GM12878 (cell line): ENCODE results near the gene SMG6. TPM values are rescaled to one million over a fixed set of nuclear protein-coding genes. Genes with fewer than 3 reads are reported as not detected.

ENCODE experiments used
- BCL11A ChIP-seq: IDR thresholded peaks from 2 replicates; pipeline ENCODE4 v1.6.1; 2011; ENCODE audit warnings: low read depth, low read length
- CHD4 ChIP-seq: fragments of 200-600 bp; sonication (generic); IDR thresholded peaks from 2 replicates; pipeline ENCODE4 v1.6.1; 2016; ENCODE audit warnings: mild to moderate bottlenecking
- ESRRA ChIP-seq: IDR thresholded peaks from 2 replicates; pipeline ENCODE4 v1.6.1; 2012; ENCODE audit warnings: mild to moderate bottlenecking, low read length, improper control_type of control experiment
- ETV6 ChIP-seq, 2 experiments: fragments of 450-650 bp in 1 of 2; IDR thresholded peaks in 1 of 2; conservative IDR thresholded peaks in 1 of 2; 2 replicates each; pipeline ENCODE4 v1.6.1; 2014; ENCODE audit warnings: antibody characterized with exemption in 1 of 2, borderline replicate concordance in 1 of 2, low read depth in 1 of 2, mild to moderate bottlenecking in 1 of 2, moderate library complexity in 1 of 2
- FOXM1 ChIP-seq: IDR thresholded peaks from 2 replicates; pipeline ENCODE4 v1.6.1; 2012; ENCODE audit warnings: low read depth, mild to moderate bottlenecking, inconsistent platforms, low read length, moderate library complexity
- HCFC1 ChIP-seq: fragments of 150-350 bp; IDR thresholded peaks from 2 replicates; pipeline ENCODE4 v1.6.1; 2014; ENCODE audit warnings: low read length
- HDAC6 ChIP-seq: fragments of 200-600 bp; sonication (generic); IDR thresholded peaks from one replicate; pipeline ENCODE4 v1.8.0; 2017; ENCODE audit warnings: antibody characterized with exemption; ENCODE audit not compliant: unreplicated experiment
- HDGF ChIP-seq: fragments of 450-650 bp; IDR thresholded peaks from 2 replicates; pipeline ENCODE4 v1.6.1; 2016; ENCODE audit warnings: antibody characterized with exemption
- KLF5 ChIP-seq: fragments of 450-650 bp; IDR thresholded peaks from 2 replicates; pipeline ENCODE4 v1.6.1; 2014; ENCODE audit warnings: mild to moderate bottlenecking; ENCODE audit not compliant: partially characterized antibody
- NFIC ChIP-seq: IDR thresholded peaks from 2 replicates; pipeline ENCODE4 v1.6.1; 2012; ENCODE audit warnings: low read depth, mild to moderate bottlenecking, inconsistent platforms, low read length, moderate library complexity
- RCOR1 ChIP-seq: conservative IDR thresholded peaks from 2 replicates; pipeline ENCODE4 v1.6.1; 2012; ENCODE audit warnings: low read depth, low read length, improper control_type of control experiment
- STAT3 ChIP-seq: IDR thresholded peaks from 2 replicates; pipeline ENCODE4 v1.6.1; 2011; ENCODE audit warnings: low read depth, low read length, improper control_type of control experiment
- TARDBP ChIP-seq: IDR thresholded peaks from 2 replicates; pipeline ENCODE4 v1.6.1; 2016; ENCODE audit warnings: borderline replicate concordance
- ZNF24 ChIP-seq: fragments of 450-650 bp; IDR thresholded peaks from 2 replicates; pipeline ENCODE4 v1.6.1; 2017; ENCODE audit warnings: antibody characterized with exemption, mild to moderate bottlenecking
- polyA plus RNA-seq, 11 experiments: library from polyadenylated mRNA; depleted of rRNA in 4 of 11; unstranded in 6 of 11; stranded (reverse) in 5 of 11; fragments of >200 nt; fragmentation: Nextera tagmentation in 4 of 11; fragmentation: Illumina TruSeq in 1 of 11; extraction: Ambion mirVana in 4 of 11; extraction: Trizol in 1 of 11; gene quantifications; 1 replicate in 1 of 11; 2 replicates in 10 of 11; pipeline versions ENCODE4 v1.2.1 to v1.2.3, GENCODE V29; 2011 to 2016; ENCODE audit warnings: inconsistent platforms in 2 of 11, missing spikeins in 2 of 11, low read depth in 1 of 11
- total RNA-seq, 4 experiments: library from RNA; depleted of rRNA in 3 of 4; stranded (reverse); fragments of >200 nt in 3 of 4; fragmentation: Illumina TruSeq in 1 of 4; extraction: Trizol in 1 of 4; gene quantifications; 2 replicates each; pipeline versions ENCODE4 v1.2.1 to v1.2.3, GENCODE V29; 2013 to 2021
- TF ChIP-seq, protein P1 (sequence below): fragments of 450-650 bp; IDR thresholded peaks from 2 replicates; pipeline ENCODE4 v1.6.1; 2017; ENCODE audit warnings: antibody characterized with exemption, mild to moderate bottlenecking, moderate library complexity
- TF ChIP-seq, protein P2 (sequence below): IDR thresholded peaks from 2 replicates; pipeline ENCODE4 v1.6.1; 2011; ENCODE audit warnings: borderline replicate concordance, low read depth, mild to moderate bottlenecking, moderate library complexity, low read length; ENCODE audit not compliant: insufficient read depth, poor library complexity, severe bottlenecking
- TF ChIP-seq, protein P3 (sequence below): fragments of 450-650 bp; IDR thresholded peaks from 2 replicates; pipeline ENCODE4 v1.6.1; 2017; ENCODE audit warnings: low read depth, mild to moderate bottlenecking, moderate library complexity
- TF ChIP-seq, protein P4 (sequence below): fragments of 450-650 bp; IDR thresholded peaks from 2 replicates; pipeline ENCODE4 v1.6.1; 2017; ENCODE audit warnings: borderline replicate concordance
- TF ChIP-seq, protein P5 (sequence below), 3 experiments: IDR thresholded peaks in 2 of 3; conservative IDR thresholded peaks in 1 of 3; 2 replicates each; pipeline ENCODE4 v1.5.1; 2011; ENCODE audit warnings: low read depth in 3 of 3, low read length in 3 of 3, mild to moderate bottlenecking in 3 of 3, control low read depth in 2 of 3, moderate library complexity in 2 of 3, inconsistent platforms in 1 of 3, mixed read lengths in 1 of 3; ENCODE audit not compliant: control insufficient read depth in 2 of 3, insufficient read depth in 1 of 3; ENCODE audit errors: extremely low read depth in 1 of 3
- TF ChIP-seq, protein P6 (sequence below): IDR thresholded peaks from 2 replicates; pipeline ENCODE4 v1.6.1; 2012; ENCODE audit warnings: low read depth, low read length, improper control_type of control experiment

The SMG6 gene
- total and polyA plus RNA-seq, 10 of the 15 experiments (the other 5 are each of a cell fraction or from before 2014, with no cell fraction given) = 0.58 to 28.7 (median 15.7) TPM

DNA sequence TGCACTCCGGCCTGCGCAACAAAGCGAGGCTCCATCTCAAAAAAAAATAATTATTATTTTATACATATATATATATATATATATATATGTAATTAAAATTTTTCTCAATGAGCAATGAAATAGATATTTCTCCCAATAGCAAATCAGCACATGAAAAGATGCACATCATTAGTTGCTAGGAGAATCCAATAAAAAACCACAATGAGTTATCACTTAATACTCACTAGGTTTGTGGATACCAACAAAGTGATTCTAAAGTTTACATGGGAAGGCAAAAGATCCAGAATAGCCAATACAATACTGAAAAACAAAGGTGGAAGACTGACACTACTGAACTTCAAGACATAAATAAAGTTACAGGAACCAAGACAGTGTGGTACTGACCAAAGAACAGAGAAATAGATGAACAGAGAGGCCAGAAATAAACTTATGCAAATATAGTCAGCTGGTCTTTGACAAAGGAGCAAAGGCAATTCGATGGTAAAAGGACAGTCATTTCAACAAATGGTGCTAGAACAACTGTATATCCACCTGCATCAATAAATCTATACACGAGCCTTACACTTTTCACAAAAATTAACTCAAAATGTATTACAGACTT is 13.6 kb downstream of the SMG6 start (continued):
- TF ChIP-seq, protein P1, sequence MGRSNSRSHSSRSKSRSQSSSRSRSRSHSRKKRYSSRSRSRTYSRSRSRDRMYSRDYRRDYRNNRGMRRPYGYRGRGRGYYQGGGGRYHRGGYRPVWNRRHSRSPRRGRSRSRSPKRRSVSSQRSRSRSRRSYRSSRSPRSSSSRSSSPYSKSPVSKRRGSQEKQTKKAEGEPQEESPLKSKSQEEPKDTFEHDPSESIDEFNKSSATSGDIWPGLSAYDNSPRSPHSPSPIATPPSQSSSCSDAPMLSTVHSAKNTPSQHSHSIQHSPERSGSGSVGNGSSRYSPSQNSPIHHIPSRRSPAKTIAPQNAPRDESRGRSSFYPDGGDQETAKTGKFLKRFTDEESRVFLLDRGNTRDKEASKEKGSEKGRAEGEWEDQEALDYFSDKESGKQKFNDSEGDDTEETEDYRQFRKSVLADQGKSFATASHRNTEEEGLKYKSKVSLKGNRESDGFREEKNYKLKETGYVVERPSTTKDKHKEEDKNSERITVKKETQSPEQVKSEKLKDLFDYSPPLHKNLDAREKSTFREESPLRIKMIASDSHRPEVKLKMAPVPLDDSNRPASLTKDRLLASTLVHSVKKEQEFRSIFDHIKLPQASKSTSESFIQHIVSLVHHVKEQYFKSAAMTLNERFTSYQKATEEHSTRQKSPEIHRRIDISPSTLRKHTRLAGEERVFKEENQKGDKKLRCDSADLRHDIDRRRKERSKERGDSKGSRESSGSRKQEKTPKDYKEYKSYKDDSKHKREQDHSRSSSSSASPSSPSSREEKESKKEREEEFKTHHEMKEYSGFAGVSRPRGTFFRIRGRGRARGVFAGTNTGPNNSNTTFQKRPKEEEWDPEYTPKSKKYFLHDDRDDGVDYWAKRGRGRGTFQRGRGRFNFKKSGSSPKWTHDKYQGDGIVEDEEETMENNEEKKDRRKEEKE = no peak
- no peak for TF ChIP-seq ETV6 (conservative IDR thresholded peaks at IDR 0.05 in 1 of 2, IDR thresholded peaks at IDR 0.05 in 1 of 2; ENCODE audit: borderline replicate concordance in 1 of 2, low read depth in 1 of 2)
- no peak for TF ChIP-seq FOXM1
- no peak for TF ChIP-seq KLF5
- no peak for TF ChIP-seq CHD4
- no peak for TF ChIP-seq NFIC
- no peak for TF ChIP-seq ZNF24
- TF ChIP-seq, protein P2, sequence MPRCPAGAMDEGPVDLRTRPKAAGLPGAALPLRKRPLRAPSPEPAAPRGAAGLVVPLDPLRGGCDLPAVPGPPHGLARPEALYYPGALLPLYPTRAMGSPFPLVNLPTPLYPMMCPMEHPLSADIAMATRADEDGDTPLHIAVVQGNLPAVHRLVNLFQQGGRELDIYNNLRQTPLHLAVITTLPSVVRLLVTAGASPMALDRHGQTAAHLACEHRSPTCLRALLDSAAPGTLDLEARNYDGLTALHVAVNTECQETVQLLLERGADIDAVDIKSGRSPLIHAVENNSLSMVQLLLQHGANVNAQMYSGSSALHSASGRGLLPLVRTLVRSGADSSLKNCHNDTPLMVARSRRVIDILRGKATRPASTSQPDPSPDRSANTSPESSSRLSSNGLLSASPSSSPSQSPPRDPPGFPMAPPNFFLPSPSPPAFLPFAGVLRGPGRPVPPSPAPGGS = no peak
- TF ChIP-seq ESRRA = no peak
- no peak for TF ChIP-seq BCL11A
- TF ChIP-seq HDGF = no peak
- TF ChIP-seq STAT3 = no peak
- no peak for TF ChIP-seq TARDBP
- TF ChIP-seq, protein P3, sequence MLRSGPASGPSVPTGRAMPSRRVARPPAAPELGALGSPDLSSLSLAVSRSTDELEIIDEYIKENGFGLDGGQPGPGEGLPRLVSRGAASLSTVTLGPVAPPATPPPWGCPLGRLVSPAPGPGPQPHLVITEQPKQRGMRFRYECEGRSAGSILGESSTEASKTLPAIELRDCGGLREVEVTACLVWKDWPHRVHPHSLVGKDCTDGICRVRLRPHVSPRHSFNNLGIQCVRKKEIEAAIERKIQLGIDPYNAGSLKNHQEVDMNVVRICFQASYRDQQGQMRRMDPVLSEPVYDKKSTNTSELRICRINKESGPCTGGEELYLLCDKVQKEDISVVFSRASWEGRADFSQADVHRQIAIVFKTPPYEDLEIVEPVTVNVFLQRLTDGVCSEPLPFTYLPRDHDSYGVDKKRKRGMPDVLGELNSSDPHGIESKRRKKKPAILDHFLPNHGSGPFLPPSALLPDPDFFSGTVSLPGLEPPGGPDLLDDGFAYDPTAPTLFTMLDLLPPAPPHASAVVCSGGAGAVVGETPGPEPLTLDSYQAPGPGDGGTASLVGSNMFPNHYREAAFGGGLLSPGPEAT = no peak
- TF ChIP-seq, protein P4, sequence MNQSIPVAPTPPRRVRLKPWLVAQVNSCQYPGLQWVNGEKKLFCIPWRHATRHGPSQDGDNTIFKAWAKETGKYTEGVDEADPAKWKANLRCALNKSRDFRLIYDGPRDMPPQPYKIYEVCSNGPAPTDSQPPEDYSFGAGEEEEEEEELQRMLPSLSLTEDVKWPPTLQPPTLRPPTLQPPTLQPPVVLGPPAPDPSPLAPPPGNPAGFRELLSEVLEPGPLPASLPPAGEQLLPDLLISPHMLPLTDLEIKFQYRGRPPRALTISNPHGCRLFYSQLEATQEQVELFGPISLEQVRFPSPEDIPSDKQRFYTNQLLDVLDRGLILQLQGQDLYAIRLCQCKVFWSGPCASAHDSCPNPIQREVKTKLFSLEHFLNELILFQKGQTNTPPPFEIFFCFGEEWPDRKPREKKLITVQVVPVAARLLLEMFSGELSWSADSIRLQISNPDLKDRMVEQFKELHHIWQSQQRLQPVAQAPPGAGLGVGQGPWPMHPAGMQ = no peak
- no peak for TF ChIP-seq RCOR1
- no peak for TF ChIP-seq HCFC1
- TF ChIP-seq, protein P5, sequence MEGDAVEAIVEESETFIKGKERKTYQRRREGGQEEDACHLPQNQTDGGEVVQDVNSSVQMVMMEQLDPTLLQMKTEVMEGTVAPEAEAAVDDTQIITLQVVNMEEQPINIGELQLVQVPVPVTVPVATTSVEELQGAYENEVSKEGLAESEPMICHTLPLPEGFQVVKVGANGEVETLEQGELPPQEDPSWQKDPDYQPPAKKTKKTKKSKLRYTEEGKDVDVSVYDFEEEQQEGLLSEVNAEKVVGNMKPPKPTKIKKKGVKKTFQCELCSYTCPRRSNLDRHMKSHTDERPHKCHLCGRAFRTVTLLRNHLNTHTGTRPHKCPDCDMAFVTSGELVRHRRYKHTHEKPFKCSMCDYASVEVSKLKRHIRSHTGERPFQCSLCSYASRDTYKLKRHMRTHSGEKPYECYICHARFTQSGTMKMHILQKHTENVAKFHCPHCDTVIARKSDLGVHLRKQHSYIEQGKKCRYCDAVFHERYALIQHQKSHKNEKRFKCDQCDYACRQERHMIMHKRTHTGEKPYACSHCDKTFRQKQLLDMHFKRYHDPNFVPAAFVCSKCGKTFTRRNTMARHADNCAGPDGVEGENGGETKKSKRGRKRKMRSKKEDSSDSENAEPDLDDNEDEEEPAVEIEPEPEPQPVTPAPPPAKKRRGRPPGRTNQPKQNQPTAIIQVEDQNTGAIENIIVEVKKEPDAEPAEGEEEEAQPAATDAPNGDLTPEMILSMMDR (IDR thresholded peaks at IDR 0.05 in 2 of 3, conservative IDR thresholded peaks at IDR 0.05 in 1 of 3; ENCODE audit: control insufficient read depth in 2 of 3, extremely low read depth in 1 of 3, insufficient read depth in 1 of 3, low read depth in 3 of 3, low read length in 3 of 3) = no peak
- TF ChIP-seq HDAC6 = no peak
- TF ChIP-seq, protein P6, sequence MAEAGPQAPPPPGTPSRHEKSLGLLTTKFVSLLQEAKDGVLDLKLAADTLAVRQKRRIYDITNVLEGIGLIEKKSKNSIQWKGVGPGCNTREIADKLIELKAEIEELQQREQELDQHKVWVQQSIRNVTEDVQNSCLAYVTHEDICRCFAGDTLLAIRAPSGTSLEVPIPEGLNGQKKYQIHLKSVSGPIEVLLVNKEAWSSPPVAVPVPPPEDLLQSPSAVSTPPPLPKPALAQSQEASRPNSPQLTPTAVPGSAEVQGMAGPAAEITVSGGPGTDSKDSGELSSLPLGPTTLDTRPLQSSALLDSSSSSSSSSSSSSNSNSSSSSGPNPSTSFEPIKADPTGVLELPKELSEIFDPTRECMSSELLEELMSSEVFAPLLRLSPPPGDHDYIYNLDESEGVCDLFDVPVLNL = no peak
